KOPT-K1 (cell line): ENCODE measurements around the gene MMRN2.

ENCODE experiments used
- H3K27ac ChIP-seq: fragments of 200-600 bp; sonication (generic); 2 replicates; pipeline ENCODE4 v1.5.1; 2016; ENCODE audit warnings: antibody characterized with exemption, mild to moderate bottlenecking, low read depth, low read length; ENCODE audit not compliant: poor library complexity, severe bottlenecking
- H3K36me3 ChIP-seq: fragments of 200-600 bp; sonication (generic); 2 replicates; pipeline ENCODE4 v1.5.1; 2017; ENCODE audit warnings: antibody characterized with exemption, mild to moderate bottlenecking, low read length, moderate library complexity; ENCODE audit not compliant: insufficient read depth
- H3K9me3 ChIP-seq: fragments of 200-600 bp; sonication (generic); 2 replicates; pipeline ENCODE4 v1.5.1; 2017; ENCODE audit warnings: antibody characterized with exemption, low read length, mild to moderate bottlenecking; ENCODE audit not compliant: insufficient read depth, poor library complexity, severe bottlenecking

MMRN2 gene

DNA sequence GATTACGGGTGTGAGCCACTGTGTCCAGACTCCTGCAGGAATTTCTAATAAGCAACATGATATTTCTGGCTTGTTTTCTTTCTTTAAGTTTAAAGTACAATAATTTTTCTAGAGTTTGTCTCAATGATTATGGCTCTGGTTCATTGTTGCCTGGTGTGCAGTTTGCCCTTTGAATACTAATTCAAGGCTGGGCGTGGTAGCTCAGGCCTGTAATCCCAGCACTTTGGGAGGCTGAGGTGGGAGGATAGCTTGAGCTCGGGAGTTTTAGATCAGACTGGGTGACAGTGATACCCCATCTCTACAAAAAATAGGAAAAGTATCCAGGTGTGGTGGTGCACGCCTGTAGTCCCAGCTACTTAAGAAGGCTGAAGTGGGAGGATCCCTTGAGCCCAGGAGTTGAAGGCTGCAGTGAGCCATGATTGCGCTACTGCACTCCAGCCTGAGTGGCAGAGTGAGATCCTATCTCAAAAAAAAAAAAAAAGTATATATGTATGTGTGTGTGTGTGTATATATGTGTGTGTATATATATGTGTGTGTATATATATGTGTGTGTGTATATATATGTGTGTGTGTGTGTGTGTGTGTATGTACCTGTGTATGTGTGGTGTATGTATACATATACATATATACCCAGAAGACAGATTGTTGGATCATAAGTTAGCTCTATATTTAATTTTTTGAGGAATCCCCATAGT is 19.1 kb upstream of the MMRN2 start:
- Histone ChIP-seq H3K36me3 (no peaks in the 10 kb centered on the region), H3K27ac (no peak overlapping the region), H3K9me3 (no peaks in the 10 kb centered on the region)

DNA sequence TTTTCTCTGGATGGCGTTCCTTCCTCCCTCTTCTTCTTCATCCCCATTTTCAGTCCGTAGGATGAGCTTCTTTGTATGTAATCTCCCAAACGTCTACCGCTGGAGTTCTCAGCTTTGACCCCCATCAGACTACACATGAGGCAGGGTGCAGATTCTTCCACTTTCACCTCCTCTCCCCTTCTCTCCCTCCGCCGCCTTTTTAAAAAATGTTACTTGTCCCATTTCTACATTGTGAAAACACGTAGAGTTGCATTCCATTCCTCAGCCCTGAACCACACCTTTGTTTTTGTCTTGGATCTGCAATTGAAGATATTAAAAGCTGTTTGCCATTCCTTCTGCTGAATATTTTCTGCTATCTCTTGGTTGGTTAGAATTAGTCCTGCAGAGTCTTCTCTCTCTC is 17.1 kb upstream of the MMRN2 start:
- no peaks in the 10 kb centered on the region for H3K9me3 ChIP-seq
- no peak overlapping the region for H3K27ac ChIP-seq

DNA sequence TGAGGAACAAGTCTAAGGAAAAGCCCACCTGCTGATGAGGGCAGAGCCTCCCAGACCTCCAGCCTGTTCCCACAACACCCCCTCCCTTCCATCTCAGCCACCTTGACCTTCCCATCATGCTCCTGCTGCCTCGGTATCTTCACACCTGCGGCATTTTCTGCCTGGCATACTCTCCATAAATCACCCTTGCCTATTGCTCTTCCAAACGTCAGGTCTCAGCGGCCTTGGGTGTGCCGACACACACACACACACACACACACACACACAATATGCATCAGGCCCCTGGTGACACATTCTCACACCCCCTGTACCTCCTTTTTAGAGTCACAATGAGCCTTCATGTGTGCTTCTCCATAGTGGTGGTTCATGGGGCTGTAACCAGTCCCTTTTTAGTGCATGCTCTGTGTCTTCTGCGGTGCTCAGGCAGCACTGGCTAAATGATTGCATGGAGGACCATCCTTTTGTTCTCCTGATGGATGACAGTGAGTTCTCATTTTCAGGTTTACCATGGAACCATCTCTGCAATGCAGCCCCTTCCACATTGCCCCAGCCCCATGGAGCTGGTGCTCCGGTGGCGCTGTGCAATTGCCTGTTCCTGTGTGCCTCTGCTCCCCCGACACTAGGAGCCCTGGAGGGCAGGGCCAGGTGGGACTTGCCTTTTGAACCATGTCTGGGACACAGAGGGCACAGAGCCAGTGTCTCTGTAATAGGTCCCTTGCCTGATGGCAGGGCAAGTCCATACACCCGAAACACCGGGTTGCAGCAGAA is 15.4 kb upstream of the MMRN2 start:
- H3K27ac ChIP-seq, result no peak overlapping the region
- no peaks in the 10 kb centered on the region for H3K9me3 ChIP-seq
- H3K36me3 ChIP-seq, result no peaks in the 10 kb centered on the region

More for the DNA sequence above, 17.1 kb upstream of the MMRN2 start:
- H3K36me3 ChIP-seq, result no peaks in the 10 kb centered on the region

DNA sequence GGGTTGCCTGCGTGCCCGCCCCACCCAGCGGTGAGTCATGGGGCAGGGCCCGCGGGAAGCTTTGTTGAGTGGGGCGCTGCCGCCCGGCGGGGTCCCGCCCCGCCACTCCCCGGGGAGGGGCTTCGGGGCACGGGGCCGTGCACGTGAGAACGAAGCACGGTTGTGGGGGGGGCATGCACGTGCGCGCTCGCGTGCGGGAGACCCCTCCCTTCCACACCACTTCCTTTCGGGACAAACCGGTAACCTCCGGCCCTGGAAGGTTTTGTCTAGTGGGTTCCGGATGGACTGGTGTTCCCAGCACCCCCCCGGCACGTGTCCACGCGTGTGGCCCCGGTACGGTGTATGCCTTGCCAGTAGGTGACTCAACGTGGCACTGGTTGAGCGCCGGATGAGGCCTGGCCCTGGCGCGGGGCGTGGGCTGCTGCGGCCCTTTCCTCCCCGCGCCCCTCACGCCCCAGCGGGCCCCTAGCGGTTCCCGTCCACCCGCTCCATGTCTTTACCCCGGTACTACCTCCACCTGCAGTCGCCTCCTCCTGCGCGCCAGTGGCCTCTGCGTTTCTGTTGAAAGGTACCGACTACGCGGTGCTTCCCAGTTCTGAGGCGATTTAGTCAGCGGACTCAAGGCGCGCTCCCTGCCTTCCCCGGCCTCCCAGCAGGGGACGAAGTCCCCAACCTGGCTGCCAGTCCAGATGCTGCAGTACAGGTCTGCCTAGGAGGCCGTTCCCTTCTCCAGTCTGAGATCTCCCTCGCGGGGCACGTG is 14.0 kb upstream of the MMRN2 start:
- no peaks in the 10 kb centered on the region for H3K9me3 ChIP-seq
- H3K27ac ChIP-seq, result peak overlapping the region; percentile 50
- no peaks in the 10 kb centered on the region for H3K36me3 ChIP-seq

DNA sequence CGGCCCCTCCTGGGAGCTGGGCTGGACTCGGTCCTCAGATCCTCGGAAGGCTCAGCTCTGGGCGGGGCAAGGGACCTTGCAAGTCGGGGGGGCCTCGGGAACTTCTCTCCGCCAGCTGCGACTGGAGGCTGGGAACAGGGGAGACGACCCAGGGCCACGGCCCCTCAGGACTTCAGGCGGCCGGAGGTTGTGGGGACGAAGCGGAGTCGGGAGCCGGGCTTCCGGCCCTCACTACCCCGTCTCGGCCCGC is 13.5 kb upstream of the MMRN2 start:
- peak overlapping the region; percentile 50 for H3K27ac ChIP-seq

DNA sequence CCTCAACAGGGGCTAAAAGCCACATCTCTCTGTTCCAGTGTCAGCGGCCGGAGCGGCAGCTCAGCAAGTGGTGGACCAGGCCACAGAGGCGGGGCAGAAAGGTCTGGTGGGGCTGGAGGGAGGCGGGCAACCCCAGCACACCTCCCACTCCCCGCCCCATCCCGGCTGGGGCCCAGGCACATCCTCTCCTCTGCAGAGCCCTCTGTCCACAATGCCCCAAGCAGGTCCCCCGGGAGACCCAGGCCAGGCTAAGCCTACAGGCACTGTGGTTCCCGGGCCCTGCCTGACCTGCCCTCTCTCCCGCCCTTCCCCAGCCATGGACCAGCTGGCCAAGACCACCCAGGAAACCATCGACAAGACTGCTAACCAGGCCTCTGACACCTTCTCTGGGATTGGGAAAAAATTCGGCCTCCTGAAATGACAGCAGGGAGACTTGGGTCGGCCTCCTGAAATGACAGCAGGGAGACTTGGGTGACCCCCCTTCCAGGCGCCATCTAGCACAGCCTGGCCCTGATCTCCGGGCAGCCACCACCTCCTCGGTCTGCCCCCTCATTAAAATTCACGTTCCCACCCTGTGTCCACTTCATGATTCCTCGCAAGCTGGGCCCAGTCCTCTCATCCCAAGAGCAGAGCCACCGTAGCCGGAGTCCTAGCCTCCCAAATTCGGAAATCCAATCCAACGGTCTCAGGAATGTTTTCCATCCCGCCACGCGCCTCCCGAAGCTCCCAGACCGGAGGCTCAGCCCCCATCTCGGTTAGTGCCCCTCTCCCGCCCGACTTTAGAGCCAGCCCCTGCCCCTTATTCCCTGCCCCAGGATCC is 13.0 kb upstream of the MMRN2 start:
- H3K27ac ChIP-seq, result peak overlapping the region; percentile 50
- no peaks in the 10 kb centered on the region for H3K9me3 ChIP-seq
- H3K36me3 ChIP-seq, result no peaks in the 10 kb centered on the region

More for the DNA sequence above, 13.5 kb upstream of the MMRN2 start:
- H3K9me3 ChIP-seq, result no peaks in the 10 kb centered on the region
- H3K36me3 ChIP-seq, result no peaks in the 10 kb centered on the region

DNA sequence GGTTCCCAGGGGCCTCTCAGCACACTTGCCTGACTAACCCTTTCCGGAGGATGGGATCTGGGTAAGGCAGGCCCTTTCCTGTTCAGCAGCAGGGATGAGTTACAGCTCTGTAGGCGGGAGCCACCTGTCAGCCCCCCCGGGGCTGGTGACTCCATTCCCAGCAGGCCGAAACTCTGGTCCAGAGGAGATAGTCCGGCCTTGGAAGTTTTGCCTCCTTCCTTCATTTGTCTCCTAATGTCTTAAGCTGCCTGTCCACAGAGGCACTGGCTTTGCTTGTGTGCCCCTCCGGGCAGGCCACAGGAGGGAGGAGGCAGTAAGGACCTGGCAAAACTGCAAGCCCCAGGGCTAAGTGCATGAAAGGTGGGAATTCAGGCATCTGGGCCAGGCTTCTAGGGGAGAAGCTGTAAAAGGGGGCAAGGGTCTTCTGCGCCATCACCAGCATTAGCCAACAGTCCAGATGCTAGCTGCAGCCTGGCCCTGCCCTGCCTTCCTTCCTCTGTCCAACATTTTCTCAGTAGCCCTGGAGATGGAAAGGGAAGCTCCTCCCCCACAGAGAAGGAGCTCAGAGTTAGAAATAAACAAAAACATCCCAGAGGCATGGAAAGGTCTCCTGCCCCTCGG is 12.1 kb upstream of the MMRN2 start:
- H3K36me3 ChIP-seq, result no peaks in the 10 kb centered on the region
- no peaks in the 10 kb centered on the region for H3K9me3 ChIP-seq
- H3K27ac ChIP-seq, result no peak overlapping the region

DNA sequence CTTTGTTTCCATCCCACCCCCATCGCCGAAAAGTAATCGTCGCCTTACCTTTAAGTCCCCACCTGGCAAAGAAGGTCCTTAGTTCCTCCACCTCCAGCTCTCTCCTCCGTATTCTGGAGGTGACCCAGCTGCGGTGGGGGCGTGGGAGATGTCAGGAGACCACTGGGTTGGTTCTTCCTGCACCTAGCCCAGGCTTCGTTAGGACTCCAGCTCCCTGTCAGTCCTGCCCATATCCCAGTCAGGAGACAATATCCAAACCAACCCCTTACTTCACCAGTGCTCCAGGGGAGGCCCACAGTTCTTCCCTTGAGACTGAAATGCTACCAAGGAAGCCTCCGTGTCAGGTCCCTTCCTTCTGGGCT is 11.6 kb upstream of the MMRN2 start:
- Histone ChIP-seq H3K9me3 (no peaks in the 10 kb centered on the region), H3K36me3 (no peaks in the 10 kb centered on the region), H3K27ac (no peak overlapping the region)

DNA sequence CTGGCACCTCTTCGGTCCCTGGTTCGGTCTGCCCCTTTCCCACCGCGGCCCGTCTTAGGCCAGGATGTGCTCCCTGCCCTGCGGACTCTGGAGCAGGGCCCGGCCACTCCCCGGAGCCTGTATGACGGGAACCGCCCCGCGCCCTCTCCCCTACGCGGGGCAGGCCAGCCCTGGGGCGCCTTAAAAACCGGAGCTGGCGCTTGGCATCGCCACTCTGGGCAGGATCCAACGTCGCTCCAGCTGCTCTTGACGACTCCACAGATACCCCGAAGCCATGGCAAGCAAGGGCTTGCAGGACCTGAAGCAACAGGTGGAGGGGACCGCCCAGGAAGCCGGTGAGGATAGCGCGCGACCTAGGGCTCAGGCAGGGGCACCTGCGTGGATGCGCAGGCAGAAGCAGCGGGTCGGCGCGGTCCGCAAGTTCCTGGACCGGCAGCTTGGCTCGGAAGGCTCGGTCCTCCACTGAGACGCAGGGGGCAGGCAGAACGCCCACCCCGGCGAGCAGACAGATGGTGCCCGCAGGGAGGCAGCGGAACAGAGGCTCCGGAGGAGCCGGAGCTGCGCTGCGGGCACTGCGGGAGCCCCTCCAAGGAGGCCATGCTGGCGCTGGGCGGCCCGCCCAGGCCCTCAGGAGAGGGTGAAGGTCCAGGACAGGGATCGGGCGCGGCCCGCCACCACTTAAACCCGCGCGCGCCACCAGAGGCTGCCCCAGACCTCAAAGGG is 11.0 kb upstream of the MMRN2 start, which contains the start of gene ADIRF:
TSS of gene ADIRF (plus strand) at position 212 of the 723 bp plus-strand sequence. CDS start at position 275, 63 bp downstream.
- Histone ChIP-seq H3K27ac (no peak within 1 kb of the TSS), H3K9me3 (no peaks in the 10 kb centered on the region), H3K36me3 (no peaks in the 10 kb centered on the region)

DNA sequence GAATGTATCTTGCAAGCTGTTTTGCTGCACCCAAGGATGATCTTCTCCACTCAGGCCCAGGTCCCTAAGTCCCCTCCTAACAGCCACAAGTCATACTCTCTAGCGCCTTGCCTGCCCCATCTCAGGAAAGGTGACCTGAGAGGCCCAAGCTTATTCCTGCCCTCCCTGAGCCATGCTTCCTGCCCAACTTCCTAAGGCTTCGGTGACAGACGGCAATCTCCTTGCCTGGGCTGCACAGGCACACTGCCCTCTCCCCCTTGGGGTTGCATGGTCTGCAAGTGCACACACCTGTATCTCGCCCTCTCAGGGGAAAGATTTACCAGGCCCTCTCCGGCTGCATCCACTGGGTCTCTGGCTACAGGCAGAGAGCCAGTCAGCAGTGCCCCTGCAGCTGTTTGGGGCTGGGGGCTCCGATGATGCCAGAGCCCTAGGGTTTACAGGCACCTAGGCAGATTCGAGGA is 10.1 kb upstream of the MMRN2 start:
- Histone ChIP-seq H3K9me3 (no peaks in the 10 kb centered on the region), H3K36me3 (no peaks in the 10 kb centered on the region), H3K27ac (no peak overlapping the region)

DNA sequence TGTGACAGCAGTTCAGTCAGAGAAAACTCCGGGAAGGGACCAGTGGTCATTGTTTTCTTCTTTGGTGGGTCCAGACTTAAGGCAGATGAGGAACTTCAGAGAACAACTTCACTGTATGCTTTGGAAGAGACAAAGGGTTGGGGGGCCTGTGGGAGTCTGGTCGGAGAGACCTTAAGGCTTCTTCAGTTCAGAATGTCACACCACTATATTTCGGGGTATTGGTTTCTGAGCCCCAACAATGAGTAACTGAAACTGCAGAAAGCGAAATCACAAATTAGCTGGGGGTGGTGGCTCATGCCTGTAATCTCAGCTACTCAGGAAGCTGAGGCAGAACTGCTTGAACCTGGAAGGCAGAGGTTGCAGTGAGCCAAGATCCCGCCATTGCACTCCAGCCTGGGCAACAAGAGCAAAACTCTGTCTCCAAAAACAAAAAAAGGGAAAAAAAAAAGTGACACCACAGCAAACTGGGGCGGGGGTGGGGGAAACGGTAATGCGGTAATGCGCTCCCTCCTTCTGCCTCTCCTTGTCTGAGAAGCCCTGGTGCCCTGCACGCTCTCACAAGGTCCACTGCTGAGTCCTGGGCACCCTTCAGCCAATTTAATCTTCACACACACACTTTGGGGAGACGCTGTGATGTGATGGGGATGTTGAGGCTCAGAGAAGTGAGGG is 8.7 kb upstream of the MMRN2 start:
- Histone ChIP-seq H3K9me3 (no peaks in the 10 kb centered on the region), H3K27ac (no peak overlapping the region), H3K36me3 (no peaks in the 10 kb centered on the region)

DNA sequence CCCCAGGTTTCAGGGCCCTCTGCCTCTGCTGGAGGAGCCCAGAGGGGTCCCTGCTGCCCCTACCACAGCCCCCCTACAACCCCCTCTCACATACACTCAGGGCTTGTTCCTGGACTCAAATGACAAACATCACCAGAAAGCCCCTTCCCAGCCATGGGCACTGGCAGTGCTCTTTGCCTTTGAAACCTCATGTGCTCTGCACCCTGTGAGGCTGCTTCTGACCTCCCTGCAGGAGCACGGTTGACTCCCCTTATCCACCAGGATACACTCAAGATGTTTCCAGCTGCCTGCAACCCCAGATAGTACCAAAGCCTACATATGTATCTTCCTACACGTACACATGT is 7.4 kb upstream of the MMRN2 start:
- H3K36me3 ChIP-seq, result no peaks in the 10 kb centered on the region
- H3K9me3 ChIP-seq, result no peaks in the 10 kb centered on the region
- no peak overlapping the region for H3K27ac ChIP-seq

DNA sequence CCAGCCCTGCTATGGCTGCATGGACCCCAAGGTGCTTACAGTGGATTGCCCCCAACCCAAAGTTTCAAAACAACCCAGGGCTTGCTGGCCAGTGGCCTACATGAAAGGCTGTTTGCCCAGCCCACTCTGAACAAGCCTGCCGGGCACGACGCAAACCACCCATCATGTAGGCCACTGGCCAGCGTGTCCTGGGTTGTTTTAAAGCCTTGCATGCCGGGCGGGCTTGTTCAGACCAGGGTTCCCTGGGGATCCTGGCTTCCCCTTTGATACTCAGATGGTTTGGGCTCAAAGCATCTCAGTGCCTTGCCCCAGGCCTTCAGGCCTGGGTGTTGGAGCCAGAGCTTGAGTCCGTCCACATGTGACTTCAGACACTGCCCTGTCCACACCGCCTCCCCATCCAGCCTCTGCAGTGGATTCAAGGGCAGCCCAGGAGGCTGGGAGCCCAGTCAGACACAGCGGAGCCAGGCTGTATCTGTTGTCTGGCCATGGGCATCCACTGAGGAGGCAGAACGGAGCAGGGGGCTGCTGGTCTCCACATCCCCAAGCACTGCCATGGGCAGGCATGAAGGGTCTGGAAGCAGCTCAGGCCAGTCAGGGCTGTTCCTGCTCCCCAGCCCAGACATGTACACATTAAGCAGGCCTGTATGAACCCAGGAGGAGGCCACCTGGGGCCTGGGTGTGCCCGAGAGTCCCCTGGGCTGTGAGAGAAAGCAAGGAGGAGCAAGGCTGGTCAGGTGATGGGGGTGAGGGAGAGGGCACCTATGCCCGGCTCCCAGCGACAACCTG is 6.8 kb upstream of the MMRN2 start:
- no peaks in the 10 kb centered on the region for H3K9me3 ChIP-seq
- H3K36me3 ChIP-seq, result no peaks in the 10 kb centered on the region
- no peak overlapping the region for H3K27ac ChIP-seq
